Panc1 (cell line): ENCODE data around the gene DZIP1. TPM values are rescaled to one million over a fixed set of nuclear protein-coding genes. Genes with fewer than 3 reads are reported as not detected.

Experiments
- ATAC-seq: fragments of 200-7000 bp; cut with Tn5 transposase; 2 replicates; pipeline ENCODE4 v1.9.1; 2020; ENCODE audit warnings: mild to moderate bottlenecking, moderate library complexity
- BruUV-seq: library from RNA; stranded (reverse); fragments of 400-500 nt; replicated peaks from 2 replicates; lab custom pipeline; 2021; lab: Mats Ljungman, UMichigan
- CTCF ChIA-PET: fragments of 300-600 bp; sonication (Branson Sonifier 250); formaldehyde crosslinking; loops from one replicate; lab custom pipeline; 2022; ENCODE audit warnings: antibody characterized with exemption; lab: Charles Lee
- POLR2A ChIA-PET: fragments of 300-600 bp; sonication (Branson Sonifier 250); formaldehyde crosslinking; loops from one replicate; lab custom pipeline; 2022; ENCODE audit warnings: antibody characterized with exemption; lab: Charles Lee
- DNase-seq: peaks from one replicate; pipeline ENCODE4 v3.0.0-alpha.2; 2010; ENCODE audit warnings: low read depth, low spot score
- H3K27ac ChIP-seq: 2 replicates; pipeline ENCODE4 v1.5.1; 2011; ENCODE audit warnings: mild to moderate bottlenecking, low read length, inconsistent platforms
- H3K27me3 ChIP-seq: fragments of 200-500 bp; sonication (Bioruptor generic); 2 replicates; pipeline ENCODE4 v1.6.0; 2014; ENCODE audit warnings: low read length, inconsistent platforms; ENCODE audit not compliant: control insufficient read depth, insufficient read depth
- H3K36me3 ChIP-seq: fragments of 200-500 bp; sonication (Bioruptor generic); 2 replicates; pipeline ENCODE4 v1.5.1; 2014; ENCODE audit warnings: inconsistent platforms, mild to moderate bottlenecking, low read length, moderate library complexity; ENCODE audit not compliant: control insufficient read depth, insufficient read depth
- H3K4me1 ChIP-seq: 2 replicates; pipeline ENCODE4 v1.5.1; 2011; ENCODE audit warnings: inconsistent platforms, mild to moderate bottlenecking, low read length, moderate library complexity; ENCODE audit not compliant: control insufficient read depth, insufficient read depth
- H3K4me3 ChIP-seq, 2 experiments: 2 replicates each; pipeline ENCODE4 v1.5.1; 2011 to 2012; ENCODE audit warnings: low read depth in 2 of 2, low read length in 2 of 2, mild to moderate bottlenecking in 2 of 2, inconsistent platforms in 1 of 2, moderate library complexity in 1 of 2
- H3K9me3 ChIP-seq: fragments of 200-500 bp; sonication (Bioruptor generic); 2 replicates; pipeline ENCODE4 v1.5.1; 2014; ENCODE audit warnings: low read depth, mild to moderate bottlenecking, inconsistent platforms, low read length, moderate library complexity; ENCODE audit not compliant: control insufficient read depth, insufficient read depth
- POLR2AphosphoS5 ChIP-seq: IDR thresholded peaks from 2 replicates; pipeline ENCODE4 v1.6.1; 2012; ENCODE audit warnings: mild to moderate bottlenecking, low read depth, low read length, moderate library complexity
- SIN3A ChIP-seq: IDR thresholded peaks from 2 replicates; pipeline ENCODE4 v1.6.1; 2012; ENCODE audit warnings: low read depth, mild to moderate bottlenecking, low read length, moderate library complexity, borderline replicate concordance; ENCODE audit not compliant: insufficient read depth
- TCF7L2 ChIP-seq: IDR thresholded peaks from 2 replicates; pipeline ENCODE4 v1.6.1; 2011; ENCODE audit warnings: mild to moderate bottlenecking, low read depth, low read length, inconsistent platforms
- in situ Hi-C: cut with HindIII; loops from 2 replicates; pipeline ENCODE4 v1.10.0; 2016; ENCODE audit warnings: low sequenced_read_pairs, low pct_unique_long_range_greater_than_20kb
- intact Hi-C: fragments of 100-400 bp; cut with micrococcal nuclease; formaldehyde crosslinking; loops from one replicate; pipeline ENCODE4 v1.10.0; 2022; ENCODE audit not compliant: unreplicated experiment
- total RNA-seq: library from RNA; stranded (reverse); gene quantifications from one replicate; pipeline ENCODE4 v1.2.1, GENCODE V29; 2021; ENCODE audit not compliant: unreplicated experiment
- TF ChIP-seq, protein P1 (sequence below), 2 experiments: IDR thresholded peaks; 2 replicates each; pipeline ENCODE4 v1.6.1; 2011 to 2012; ENCODE audit warnings: low read depth in 2 of 2, control low read depth in 1 of 2, low read length in 1 of 2, mild to moderate bottlenecking in 1 of 2, moderate library complexity in 1 of 2; ENCODE audit not compliant: insufficient read depth in 1 of 2
- TF ChIP-seq, protein P2 (sequence below): fragments of 450-650 bp; IDR thresholded peaks from 2 replicates; pipeline ENCODE4 v1.5.1; 2017; ENCODE audit warnings: mild to moderate bottlenecking

Gene DZIP1
- total RNA-seq, 1 experiment from 2014 or later, result 22.9 TPM

DNA sequence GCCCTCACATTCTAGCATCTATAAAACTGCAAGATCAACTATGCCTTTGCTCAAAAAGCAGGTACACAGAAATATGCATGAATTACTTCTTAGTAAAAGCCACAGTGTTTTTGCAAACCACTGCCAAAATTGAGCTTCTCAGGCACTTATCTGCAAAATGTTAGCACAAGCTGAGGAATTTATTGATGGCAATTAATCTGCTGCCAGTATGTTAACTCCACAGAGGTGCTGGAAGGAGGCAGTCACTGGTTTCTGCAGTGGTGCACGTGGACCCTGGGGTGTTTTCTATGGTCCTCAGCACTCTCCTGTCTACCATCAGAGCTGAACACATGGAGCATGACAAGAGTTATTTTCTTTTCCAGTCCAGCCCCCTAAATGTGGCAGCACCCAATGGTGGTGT is 47.8 kb downstream of the DZIP1 start:
- Histone ChIP-seq H3K9me3 (no peaks in the 10 kb centered on the region), H3K36me3 (no peaks in the 10 kb centered on the region; the same call in 1 of the 2 replicates), H3K4me3 (no peak overlapping the region), H3K27ac (no peak overlapping the region), H3K27me3 (no peaks in the 10 kb centered on the region), H3K4me1 (no peaks in the 10 kb centered on the region)
- ChIA-PET POLR2A (no interaction called here), CTCF (no interaction called here)
- intact Hi-C loops, result no loop called here
- no peak for DNase-seq
- TF ChIP-seq, protein P1, sequence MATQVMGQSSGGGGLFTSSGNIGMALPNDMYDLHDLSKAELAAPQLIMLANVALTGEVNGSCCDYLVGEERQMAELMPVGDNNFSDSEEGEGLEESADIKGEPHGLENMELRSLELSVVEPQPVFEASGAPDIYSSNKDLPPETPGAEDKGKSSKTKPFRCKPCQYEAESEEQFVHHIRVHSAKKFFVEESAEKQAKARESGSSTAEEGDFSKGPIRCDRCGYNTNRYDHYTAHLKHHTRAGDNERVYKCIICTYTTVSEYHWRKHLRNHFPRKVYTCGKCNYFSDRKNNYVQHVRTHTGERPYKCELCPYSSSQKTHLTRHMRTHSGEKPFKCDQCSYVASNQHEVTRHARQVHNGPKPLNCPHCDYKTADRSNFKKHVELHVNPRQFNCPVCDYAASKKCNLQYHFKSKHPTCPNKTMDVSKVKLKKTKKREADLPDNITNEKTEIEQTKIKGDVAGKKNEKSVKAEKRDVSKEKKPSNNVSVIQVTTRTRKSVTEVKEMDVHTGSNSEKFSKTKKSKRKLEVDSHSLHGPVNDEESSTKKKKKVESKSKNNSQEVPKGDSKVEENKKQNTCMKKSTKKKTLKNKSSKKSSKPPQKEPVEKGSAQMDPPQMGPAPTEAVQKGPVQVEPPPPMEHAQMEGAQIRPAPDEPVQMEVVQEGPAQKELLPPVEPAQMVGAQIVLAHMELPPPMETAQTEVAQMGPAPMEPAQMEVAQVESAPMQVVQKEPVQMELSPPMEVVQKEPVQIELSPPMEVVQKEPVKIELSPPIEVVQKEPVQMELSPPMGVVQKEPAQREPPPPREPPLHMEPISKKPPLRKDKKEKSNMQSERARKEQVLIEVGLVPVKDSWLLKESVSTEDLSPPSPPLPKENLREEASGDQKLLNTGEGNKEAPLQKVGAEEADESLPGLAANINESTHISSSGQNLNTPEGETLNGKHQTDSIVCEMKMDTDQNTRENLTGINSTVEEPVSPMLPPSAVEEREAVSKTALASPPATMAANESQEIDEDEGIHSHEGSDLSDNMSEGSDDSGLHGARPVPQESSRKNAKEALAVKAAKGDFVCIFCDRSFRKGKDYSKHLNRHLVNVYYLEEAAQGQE (IDR thresholded peaks at IDR 0.05; ENCODE audit: insufficient read depth in 1 of 2, low read depth in 2 of 2, low read length in 1 of 2), result no peak
- no peak for ATAC-seq
- BruUV-seq, result no TSS peak
- in situ Hi-C loops, result no loop called here

DNA sequence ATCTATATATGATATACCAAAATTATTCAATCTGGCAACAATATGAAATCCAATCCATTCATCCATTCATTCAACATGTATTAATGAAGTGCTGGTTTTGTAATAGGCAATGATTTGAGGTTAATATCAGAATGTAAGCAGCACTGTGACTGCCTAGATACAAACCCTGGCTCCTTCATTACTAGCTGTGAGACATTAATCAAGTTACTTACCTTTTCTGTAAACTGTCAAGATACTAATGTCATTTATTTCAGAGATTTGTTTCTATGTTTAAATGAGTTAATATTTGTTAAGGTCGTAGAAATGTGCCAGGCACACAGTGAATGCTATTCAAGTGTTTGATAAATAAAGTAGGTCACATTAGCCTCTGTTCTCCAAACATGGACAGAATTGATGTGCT is 51.0 kb downstream of the DZIP1 start:
- ChIA-PET CTCF (no interaction called here), POLR2A (no interaction called here)
- Histone ChIP-seq H3K4me3 (no peak overlapping the region), H3K36me3 (no peaks in the 10 kb centered on the region; the same call in 1 of the 2 replicates), H3K27ac (no peak overlapping the region), H3K27me3 (no peaks in the 10 kb centered on the region), H3K4me1 (no peaks in the 10 kb centered on the region), H3K9me3 (no peaks in the 10 kb centered on the region)
- TF ChIP-seq, protein P1 (IDR thresholded peaks at IDR 0.05; ENCODE audit: insufficient read depth in 1 of 2, low read depth in 2 of 2, low read length in 1 of 2), result no peak
- TF ChIP-seq POLR2AphosphoS5 (no peak), SIN3A (no peak), TCF7L2 (no peak)
- TF ChIP-seq, protein P2, sequence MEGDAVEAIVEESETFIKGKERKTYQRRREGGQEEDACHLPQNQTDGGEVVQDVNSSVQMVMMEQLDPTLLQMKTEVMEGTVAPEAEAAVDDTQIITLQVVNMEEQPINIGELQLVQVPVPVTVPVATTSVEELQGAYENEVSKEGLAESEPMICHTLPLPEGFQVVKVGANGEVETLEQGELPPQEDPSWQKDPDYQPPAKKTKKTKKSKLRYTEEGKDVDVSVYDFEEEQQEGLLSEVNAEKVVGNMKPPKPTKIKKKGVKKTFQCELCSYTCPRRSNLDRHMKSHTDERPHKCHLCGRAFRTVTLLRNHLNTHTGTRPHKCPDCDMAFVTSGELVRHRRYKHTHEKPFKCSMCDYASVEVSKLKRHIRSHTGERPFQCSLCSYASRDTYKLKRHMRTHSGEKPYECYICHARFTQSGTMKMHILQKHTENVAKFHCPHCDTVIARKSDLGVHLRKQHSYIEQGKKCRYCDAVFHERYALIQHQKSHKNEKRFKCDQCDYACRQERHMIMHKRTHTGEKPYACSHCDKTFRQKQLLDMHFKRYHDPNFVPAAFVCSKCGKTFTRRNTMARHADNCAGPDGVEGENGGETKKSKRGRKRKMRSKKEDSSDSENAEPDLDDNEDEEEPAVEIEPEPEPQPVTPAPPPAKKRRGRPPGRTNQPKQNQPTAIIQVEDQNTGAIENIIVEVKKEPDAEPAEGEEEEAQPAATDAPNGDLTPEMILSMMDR, result no peak
- intact Hi-C loops, result no loop called here
- in situ Hi-C loops, result no loop called here
- BruUV-seq, result no TSS peak
- ATAC-seq (no peak), DNase-seq (no peak)
